Endothelial cell of umbilical vein (primary cell): Measurements from ENCODE around the gene DCC. TPM values are rescaled to one million over a fixed set of nuclear protein-coding genes. Genes with fewer than 3 reads are reported as not detected.

Experiments
- BruUV-seq: library from RNA; stranded (reverse); fragments of 400-500 nt; replicated peaks from 2 replicates; lab custom pipeline; 2021; lab: Mats Ljungman, UMichigan
- CTCF ChIA-PET: fragments of 300-600, 350-600 bp; sonication (Branson Sonifier 250); formaldehyde crosslinking; loops from one replicate; lab custom pipeline; 2021; ENCODE audit warnings: antibody characterized with exemption, inconsistent platforms; lab: Charles Lee
- POLR2A ChIA-PET: fragments of 300-600, 350-600 bp; sonication (Branson Sonifier 250); formaldehyde crosslinking; loops from one replicate; lab custom pipeline; 2021; ENCODE audit warnings: antibody characterized with exemption, inconsistent platforms; lab: Charles Lee
- DNase-seq: peaks from one replicate; pipeline ENCODE4 v3.0.0-alpha.2; 2011; ENCODE audit warnings: low read depth, low spot score
- FAIRE-seq: peaks from 2 replicates; lab custom pipeline; 2011; peaks lifted over from hg19 to GRCh38; lab: Jason Lieb, UNC
- H2AFZ ChIP-seq: 2 replicates; pipeline ENCODE4 v1.6.0; 2012; ENCODE audit warnings: low read depth, low read length, control low read depth, inconsistent platforms
- H3K27ac ChIP-seq: 2 replicates; pipeline ENCODE4 v1.5.1; 2011; ENCODE audit warnings: low read depth, mild to moderate bottlenecking, control low read depth, low read length, moderate library complexity; ENCODE audit not compliant: insufficient read depth
- H3K27me3 ChIP-seq, 2 experiments: 2 replicates each; pipeline versions ENCODE4 v1.6.0 to v1.6.1; 2011; ENCODE audit warnings: low read length in 2 of 2, mixed read lengths in 1 of 2; ENCODE audit not compliant: control insufficient read depth in 2 of 2, insufficient read depth in 2 of 2
- H3K36me3 ChIP-seq, 2 experiments: 2 replicates in 1 of 2; 3 replicates in 1 of 2; pipeline ENCODE4 v1.5.1; 2011; ENCODE audit warnings: low read length in 2 of 2, mild to moderate bottlenecking in 1 of 2, moderate library complexity in 1 of 2; ENCODE audit not compliant: control insufficient read depth in 2 of 2, insufficient read depth in 2 of 2; ENCODE audit errors: extremely low read depth in 1 of 2
- H3K4me1 ChIP-seq: 3 replicates; pipeline ENCODE4 v1.5.1; 2011; ENCODE audit warnings: mild to moderate bottlenecking, low read length; ENCODE audit not compliant: control insufficient read depth, insufficient read depth; ENCODE audit errors: extremely low read depth
- H3K4me2 ChIP-seq: 2 replicates; pipeline ENCODE4 v1.6.1; 2011; ENCODE audit warnings: low read length, control low read depth, mixed read lengths; ENCODE audit not compliant: insufficient read depth
- H3K4me3 ChIP-seq, 3 experiments: fragments of 200-600 bp in 1 of 3; sonication (generic), shearing (Covaris generic) in 1 of 3; replicated peaks in 1 of 3; 2 replicates each; pipeline ENCODE4 v1.5.1; 2011 to 2016; ENCODE audit warnings: control low read depth in 3 of 3, low read length in 3 of 3, mild to moderate bottlenecking in 2 of 3, inconsistent platforms in 1 of 3, low read depth in 1 of 3, moderate library complexity in 1 of 3; ENCODE audit not compliant: insufficient read depth in 1 of 3
- H3K79me2 ChIP-seq: 2 replicates; pipeline ENCODE4 v1.6.0; 2012; ENCODE audit warnings: low read length, inconsistent platforms; ENCODE audit not compliant: control insufficient read depth, insufficient read depth
- H3K9ac ChIP-seq: replicated peaks from 2 replicates; pipeline ENCODE3; 2011; ENCODE audit warnings: low read length, control low read depth; ENCODE audit not compliant: insufficient read depth; ENCODE audit errors: extremely low read depth
- H3K9me1 ChIP-seq: replicated peaks from 3 replicates; pipeline ENCODE4 v1.6.0; 2011; ENCODE audit warnings: mild to moderate bottlenecking, low read length; ENCODE audit not compliant: control insufficient read depth, insufficient read depth; ENCODE audit errors: extremely low read depth
- H3K9me3 ChIP-seq: replicated peaks from 2 replicates; pipeline ENCODE4 v1.5.1; 2012; ENCODE audit warnings: low read length, inconsistent platforms; ENCODE audit not compliant: control insufficient read depth, insufficient read depth
- H4K20me1 ChIP-seq: replicated peaks from 2 replicates; pipeline ENCODE3; 2011; ENCODE audit warnings: mild to moderate bottlenecking, low read length; ENCODE audit not compliant: control insufficient read depth, insufficient read depth; ENCODE audit errors: extremely low read depth
- CTCF ChIP-seq, 2 donors: IDR thresholded peaks; 1 replicate in 1 of 2; 2 replicates in 1 of 2; pipeline ENCODE4 v1.5.1; 2011; ENCODE audit warnings: low read length in 2 of 2, mild to moderate bottlenecking in 2 of 2, moderate library complexity in 2 of 2, control low read depth in 1 of 2, inconsistent platforms in 1 of 2, low read depth in 1 of 2; ENCODE audit not compliant: insufficient read depth in 1 of 2; ENCODE audit errors: extremely low read depth in 1 of 2
- EZH2 ChIP-seq: IDR thresholded peaks from 2 replicates; pipeline ENCODE4 v1.6.1; 2012; ENCODE audit warnings: borderline replicate concordance, low read depth, mild to moderate bottlenecking, moderate library complexity, low read length, inconsistent platforms; ENCODE audit not compliant: severe bottlenecking
- FOS ChIP-seq: IDR thresholded peaks from 2 replicates; pipeline ENCODE4 v1.6.1; 2011; ENCODE audit warnings: mild to moderate bottlenecking, low read length, moderate library complexity, borderline replicate concordance; ENCODE audit not compliant: insufficient read depth
- GATA2 ChIP-seq: IDR thresholded peaks from 2 replicates; pipeline ENCODE4 v1.7.0; 2011; ENCODE audit warnings: low read depth, mild to moderate bottlenecking, moderate library complexity, mixed read lengths, low read length; ENCODE audit not compliant: insufficient read length, insufficient read depth
- JUN ChIP-seq: IDR thresholded peaks from 2 replicates; pipeline ENCODE4 v1.6.1; 2011; ENCODE audit warnings: borderline replicate concordance, low read depth; ENCODE audit not compliant: insufficient read length, insufficient read depth
- MAX ChIP-seq: IDR thresholded peaks from 2 replicates; pipeline ENCODE4 v1.6.1; 2011; ENCODE audit not compliant: insufficient read depth, insufficient read length
- MYC ChIP-seq: IDR thresholded peaks from one replicate; pipeline ENCODE4 v1.6.1; 2011; ENCODE audit warnings: mild to moderate bottlenecking, low read depth, low read length
- POLR2A ChIP-seq: IDR thresholded peaks from 2 replicates; pipeline ENCODE4 v1.6.1; 2012; ENCODE audit warnings: low read depth, mild to moderate bottlenecking, control low read depth, low read length
- POLR2AphosphoS5 ChIP-seq: IDR thresholded peaks from 2 replicates; pipeline ENCODE4 v1.6.1; 2012; ENCODE audit warnings: low read depth, mild to moderate bottlenecking, control low read depth, low read length, moderate library complexity; ENCODE audit not compliant: insufficient read depth
- dilution Hi-C: fragments of 300-500 bp; cut with MboI; formaldehyde crosslinking; loops from one replicate; pipeline ENCODE4 v1.15.0; 2019; ENCODE audit warnings: low sequenced_read_pairs; ENCODE audit not compliant: extremely low pct_ligation_motif_present
- intact Hi-C: fragments of 100-400 bp; cut with micrococcal nuclease; formaldehyde crosslinking; loops from one replicate; pipeline ENCODE4 v1.10.0; 2022
- polyA plus RNA-seq, 4 experiments: library from polyadenylated mRNA; depleted of rRNA in 3 of 4; stranded (reverse) in 3 of 4; unstranded in 1 of 4; fragments of >200 nt; gene quantifications; 2 replicates each; pipeline versions ENCODE4 v1.2.1 to v1.2.3, GENCODE V29; 2011 to 2012; ENCODE audit warnings: missing spikeins in 1 of 4
- total RNA-seq: library from RNA; stranded (reverse); gene quantifications from 2 replicates; pipeline ENCODE4 v1.2.3, GENCODE V29; 2021

The DCC gene
- total and polyA plus RNA-seq, 2 donors (not counting 3 experiments of a cell fraction or from before 2014, with no cell fraction given): not detected

DNA sequence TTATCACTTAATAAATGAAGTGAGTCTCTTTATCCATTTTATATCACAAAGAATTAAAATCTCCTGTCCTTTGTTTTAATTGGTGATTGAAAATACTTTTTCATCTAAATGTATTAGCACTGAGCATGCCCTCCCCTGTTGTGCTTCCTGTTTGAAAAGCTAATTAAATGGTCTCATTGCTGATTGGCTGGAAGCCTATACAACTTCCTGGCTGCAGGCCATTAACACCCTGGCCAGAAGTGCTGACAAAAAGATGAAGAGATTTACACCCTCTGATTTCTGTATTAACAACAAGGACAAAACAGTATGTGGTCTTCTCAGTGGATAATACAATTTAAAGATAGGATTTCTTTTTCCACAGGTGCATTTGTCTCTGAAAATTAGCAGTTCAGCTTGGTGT lies 548.0 kb downstream of the DCC start:
- DNase-seq: no peak
- no peak for TF ChIP-seq JUN
- TF ChIP-seq POLR2AphosphoS5: no peak
- no peak for TF ChIP-seq GATA2
- no peak for TF ChIP-seq MYC
- no peak for TF ChIP-seq EZH2
- no peak for TF ChIP-seq CTCF (IDR thresholded peaks at IDR 0.05; ENCODE audit: extremely low read depth in 1 of 2, insufficient read depth in 1 of 2, low read depth in 1 of 2, low read length in 2 of 2)
- TF ChIP-seq FOS: no peak
- TF ChIP-seq MAX: no peak
- TF ChIP-seq POLR2A: no peak
- ChIA-PET POLR2A (no interaction called here), CTCF (no interaction called here)
- Histone ChIP-seq H3K9me3 (peaks cover 7% of the 10 kb centered on the region), H3K4me1 (no peaks in the 10 kb centered on the region), H3K9me1 (no peaks in the 10 kb centered on the region), H3K27ac (no peak overlapping the region), H3K4me3 (no peak overlapping the region), H3K4me2 (no peak overlapping the region), H3K9ac (no peak overlapping the region), H3K27me3 (no peaks in the 10 kb centered on the region), H3K79me2 (no peaks in the 10 kb centered on the region), H2AFZ (no peak overlapping the region), H4K20me1 (no peaks in the 10 kb centered on the region), H3K36me3 (no peaks in the 10 kb centered on the region)
- FAIRE-seq: no peak
- dilution Hi-C loops (no loop called here), intact Hi-C loops (no loop called here)
- no TSS peak for BruUV-seq
